ENCODE measurements around the gene RTN4IP1. TPM values are rescaled to one million over a fixed set of nuclear protein-coding genes. Genes with fewer than 3 reads are reported as not detected.

RTN4IP1 gene
- polyA plus RNA-seq, 1 of the 3 experiments (the other 2 are of a cell fraction) = 4.3 TPM

GRCh38 chr6:106527979-106528378 lies 101.3 kb downstream of the RTN4IP1 start (continued):
- no peak for TF ChIP-seq SIN3A (IDR thresholded peaks at IDR 0.05; ENCODE audit: borderline replicate concordance, low read depth, low read length)
- TF ChIP-seq PBX3 (IDR thresholded peaks at IDR 0.05) = peak; percentile 92
- TF ChIP-seq MEF2A (IDR thresholded peaks at IDR 0.05; ENCODE audit: borderline replicate concordance, low read depth) = no peak
- no peak for TF ChIP-seq MAX (IDR thresholded peaks at IDR 0.05; ENCODE audit: low read depth)
- peak; percentile 97 for TF ChIP-seq JUND (IDR thresholded peaks at IDR 0.05)
- no peak for TF ChIP-seq IRF3 (IDR thresholded peaks at IDR 0.05; ENCODE audit: low read depth, low read length)
- peak; percentile 24; the same call in 1 of the 2 replicates for TF ChIP-seq GABPA (IDR thresholded peaks at IDR 0.05; ENCODE audit: low read depth)

- Histone ChIP-seq H3K79me2 (ENCODE audit: insufficient read depth) (peaks cover 63% of the 10 kb centered on the region), H3K36me3 (replicated peaks in 1 of 2; ENCODE audit: control insufficient read depth in 1 of 2, insufficient read depth in 2 of 2, low read length in 1 of 2) (peaks cover 7 to 55% of the 10 kb centered on the region in 2 experiments), H3K27ac (ENCODE audit: low read depth in 2 of 2, low read length in 1 of 2) (peak overlapping the region; percentile 79 to 100; a peak in 3 of 4 replicates), H3K9me3 (no peaks in the 10 kb centered on the region), H3K4me3 (ENCODE audit: low read depth in 2 of 2, low read length in 1 of 2) (no peak overlapping the region), H2AFZ (ENCODE audit: low read depth) (no peak overlapping the region), H4K20me1 (ENCODE audit: insufficient read depth) (no peaks in the 10 kb centered on the region), H3K4me2 (peak overlapping the region; percentile 56; the same call in 1 of the 2 replicates), H3K9me2 (no peaks in the 10 kb centered on the region), H3K9ac (no peak overlapping the region; the same call in 1 of the 2 replicates), H3F3A (replicated peaks; ENCODE audit: insufficient read depth) (peaks cover 48% of the 10 kb centered on the region), H3K27me3 (ENCODE audit: insufficient read depth) (no peaks in the 10 kb centered on the region), H3K4me1 (ENCODE audit: control insufficient read depth in 1 of 2, insufficient read depth in 2 of 2, low read depth in 1 of 2, low read length in 1 of 2) (peaks cover 0 to 37% of the 10 kb centered on the region in 2 experiments; a peak in 3 of 4 replicates)
- 56% methylated on average over 2 of the region's 2 CpGs for WGBS (ENCODE audit: low lambda C conversion rate)
- DNase-seq = no peak
- POLR2A ChIA-PET = no interaction called here
- CTCF ChIA-PET = interaction anchor here (1.0 kb wide), 1 partner anchor 452 kb away, joined by 3 read pairs; no protein-coding TSS in a partner anchor
- no peak for TF ChIP-seq ZBTB33 (IDR thresholded peaks at IDR 0.05; ENCODE audit: borderline replicate concordance, low read depth)
- TF ChIP-seq GATA2 (CRISPR knock-in tag; IDR thresholded peaks at IDR 0.05) = no peak
- TF ChIP-seq POLR2AphosphoS5 (IDR thresholded peaks at IDR 0.05; ENCODE audit: low read depth, low read length) = no peak
- TF ChIP-seq MEF2A (IDR thresholded peaks at IDR 0.05; ENCODE audit: borderline replicate concordance, low read depth) = no peak
- TF ChIP-seq YY1 (IDR thresholded peaks at IDR 0.05; ENCODE audit: low read depth) = no peak
- no peak for TF ChIP-seq NRF1 (IDR thresholded peaks at IDR 0.05; ENCODE audit: low read depth, low read length)
- TF ChIP-seq TCF12 (IDR thresholded peaks at IDR 0.05) = no peak
- TF ChIP-seq USF1 (IDR thresholded peaks at IDR 0.05; ENCODE audit: borderline replicate concordance, low read depth) = no peak
- TF ChIP-seq CTCF (IDR thresholded peaks at IDR 0.05) = no peak
- no peak for TF ChIP-seq FOXJ3 (CRISPR knock-in tag; IDR thresholded peaks at IDR 0.05)
- no peak for TF ChIP-seq USF2 (IDR thresholded peaks at IDR 0.05; ENCODE audit: borderline replicate concordance, low read depth, low read length)
- no peak for TF ChIP-seq SMC3 (IDR thresholded peaks at IDR 0.05; ENCODE audit: low read depth, low read length)
- no peak for TF ChIP-seq REST (IDR thresholded peaks at IDR 0.05; ENCODE audit: low read depth, low read length)
- no peak for TF ChIP-seq NFIC (IDR thresholded peaks at IDR 0.05; ENCODE audit: borderline replicate concordance)
These were observed 102.2 kb downstream of the RTN4IP1 start for GRCh38 chr6:106527117-106527516.

Measured in SK-N-SH (cell line).